HG03457 (cell line): Measurements from ENCODE around the gene GOLGA6L10.
"Not testable (repeated sequence)": the region's sequence is repeated elsewhere in the genome, so short reads cannot be mapped to it uniquely, and the experiment has no call there.

Source experiments
- ATAC-seq: cut with Tn5 transposase; IDR thresholded peaks from one replicate; pipeline ENCODE4 v1.9.1; 2021; ENCODE audit warnings: moderate number of reproducible peaks; ENCODE audit not compliant: unreplicated experiment

GOLGA6L10 gene, protein sequence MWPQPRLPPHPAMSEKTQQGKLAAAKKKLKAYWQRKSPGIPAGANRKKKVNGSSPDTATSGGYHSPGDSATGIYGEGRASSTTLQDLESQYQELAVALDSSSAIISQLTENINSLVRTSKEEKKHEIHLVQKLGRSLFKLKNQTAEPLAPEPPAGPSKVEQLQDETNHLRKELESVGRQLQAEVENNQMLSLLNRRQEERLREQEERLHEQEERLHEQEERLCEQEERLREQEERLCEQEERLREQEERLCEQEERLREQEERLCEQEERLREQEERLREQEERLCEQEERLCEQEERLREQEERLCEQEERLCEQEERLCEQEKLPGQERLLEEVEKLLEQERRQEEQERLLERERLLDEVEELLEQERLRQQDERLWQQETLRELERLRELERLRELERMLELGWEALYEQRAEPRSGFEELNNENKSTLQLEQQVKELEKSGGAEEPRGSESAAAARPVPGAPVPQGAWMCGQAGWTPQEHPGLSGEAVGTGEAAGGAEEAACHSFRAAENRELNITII

DNA sequence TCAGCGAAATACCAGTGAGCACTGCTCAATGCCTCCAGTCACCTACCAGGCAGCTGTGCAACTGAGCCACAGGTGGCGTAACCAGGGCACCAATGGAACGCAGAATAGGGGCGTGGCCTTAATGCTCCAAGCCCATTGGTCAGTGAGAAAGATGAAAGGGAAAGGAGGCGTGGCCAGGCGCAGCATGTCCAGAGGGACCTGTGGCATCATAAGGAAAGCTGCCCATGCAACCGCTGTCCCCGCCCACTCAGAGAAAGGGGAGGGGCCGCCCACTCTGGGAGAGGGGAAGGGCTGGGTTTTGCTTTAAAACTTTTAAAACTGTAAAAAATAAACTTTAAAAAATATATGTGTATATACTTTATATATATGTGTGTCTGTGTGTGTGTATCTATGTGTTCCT, at the start of gene GOLGA6L10:
Gene GOLGA6L10, minus strand, starts transcription at position 101 of the 400 bp plus-strand sequence. Its CDS starts 100 bp downstream, at position 1.
- ATAC-seq, result not testable (repeated sequence)

DNA sequence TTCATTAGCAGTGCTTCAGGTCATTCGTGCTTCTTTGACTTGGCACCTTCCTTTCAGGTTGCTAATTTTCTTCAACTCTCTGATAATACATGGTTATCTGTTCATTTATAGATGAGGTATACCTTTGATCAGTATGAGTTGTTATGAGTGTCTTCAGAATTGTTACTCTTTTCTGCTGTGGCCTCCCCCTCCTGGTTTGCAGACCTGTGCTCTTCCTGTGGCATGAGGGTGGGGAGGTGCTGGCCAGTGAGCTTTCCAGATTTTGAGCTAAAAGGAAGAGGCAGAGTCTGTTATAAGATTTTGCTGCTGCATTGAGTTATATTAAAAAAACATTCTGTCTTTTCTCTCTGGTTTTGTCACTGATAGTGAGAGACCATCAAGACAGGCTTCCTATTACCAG, 49.5 kb upstream of the GOLGA6L10 start:
- no peak for ATAC-seq

DNA sequence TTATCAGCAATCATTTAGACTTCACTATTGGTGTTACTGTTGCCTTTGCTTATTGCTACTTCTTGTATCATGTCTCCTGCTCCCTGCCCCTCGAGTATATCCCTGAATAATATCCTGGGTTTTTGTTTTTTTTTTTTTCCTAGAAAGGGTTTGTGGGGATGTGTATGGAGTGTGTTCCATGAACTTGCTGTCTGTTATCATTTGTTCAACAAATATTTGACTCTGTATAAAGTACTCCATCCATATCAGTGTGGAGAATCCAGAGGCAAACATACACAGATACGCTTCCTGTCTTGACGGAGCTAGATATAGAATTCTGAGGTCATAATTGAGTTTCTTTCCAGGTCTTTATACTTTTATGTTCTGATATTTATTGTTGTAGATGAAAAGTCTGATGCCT, 48.5 kb upstream of the GOLGA6L10 start:
- ATAC-seq, result no peak

DNA sequence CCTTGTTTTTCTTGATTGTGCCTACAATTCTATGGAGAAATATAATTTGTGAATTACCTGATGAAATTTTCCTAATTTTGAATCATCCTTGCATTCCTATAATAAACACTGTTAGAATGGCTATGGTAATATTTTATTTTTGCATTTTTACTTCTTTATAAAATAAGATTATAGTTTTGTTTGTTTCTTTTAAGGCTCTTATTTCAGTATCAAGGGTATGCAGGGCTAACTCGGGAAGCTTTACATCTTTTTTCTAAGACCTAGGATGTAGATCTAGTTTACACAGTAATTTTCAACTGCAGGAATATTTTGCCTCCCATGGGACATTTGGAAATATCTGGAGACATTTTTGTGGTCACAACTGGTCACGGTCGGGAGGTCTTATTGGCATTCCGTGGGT, 46.5 kb upstream of the GOLGA6L10 start:
- ATAC-seq, result not testable (repeated sequence)

DNA sequence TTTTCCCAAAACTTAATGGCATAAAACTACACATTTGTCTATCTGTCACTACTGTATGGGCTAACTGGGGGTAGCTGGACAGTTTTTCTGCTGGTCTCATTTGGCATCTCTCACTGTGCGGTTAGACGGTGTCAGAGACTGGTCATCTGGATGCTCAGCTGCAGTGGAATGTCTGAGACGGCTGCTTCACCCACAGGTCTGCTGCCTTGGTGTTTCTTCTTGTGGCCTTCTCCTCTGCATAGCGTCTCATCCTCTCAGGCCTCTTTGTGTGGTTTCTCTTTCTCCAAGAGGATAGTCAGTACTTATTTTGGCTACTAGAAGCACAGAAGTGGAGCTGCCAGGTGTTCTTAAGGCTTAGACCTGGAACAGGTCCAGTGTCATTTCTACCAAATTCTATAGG, 44.4 kb upstream of the GOLGA6L10 start:
- ATAC-seq, result no peak

DNA sequence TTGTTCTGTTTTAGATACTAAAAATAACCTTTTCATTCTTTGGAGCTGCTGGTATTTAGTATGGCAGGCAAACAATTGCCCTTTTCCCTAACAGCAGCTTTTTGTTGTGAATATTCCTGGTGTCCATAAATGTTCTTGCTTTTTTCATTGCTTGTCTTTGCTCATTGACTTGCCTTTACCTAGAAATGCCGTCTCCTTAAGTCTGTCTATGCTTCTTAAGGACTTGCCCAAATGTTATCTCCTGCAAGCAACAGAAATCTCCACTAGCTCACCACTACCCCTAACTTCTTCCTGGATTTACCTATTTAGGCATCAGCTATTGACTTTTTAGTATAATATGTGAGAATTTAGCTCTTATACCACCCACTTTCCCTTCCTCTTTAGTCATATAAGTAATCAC, 42.8 kb upstream of the GOLGA6L10 start:
- ATAC-seq, result not testable (repeated sequence)

DNA sequence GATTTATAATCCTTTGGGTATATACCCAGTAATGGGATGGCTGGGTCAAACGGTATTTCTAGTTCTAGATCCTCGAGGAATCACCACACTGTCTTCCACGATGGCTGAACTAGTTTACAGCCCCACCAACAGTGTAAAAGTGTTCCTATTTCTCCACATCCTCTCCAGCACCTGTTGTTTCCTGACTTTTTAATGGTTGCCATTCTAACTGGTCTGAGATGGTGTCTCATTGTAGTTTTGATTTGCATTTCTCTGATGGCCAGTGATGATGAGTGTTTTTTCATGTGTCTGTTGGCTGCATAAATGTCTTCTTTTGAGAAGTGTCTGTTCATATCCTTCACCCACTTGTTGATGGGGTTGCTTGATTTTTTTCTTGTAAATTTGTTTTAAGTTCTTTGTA, 40.9 kb upstream of the GOLGA6L10 start:
- not testable (repeated sequence) for ATAC-seq

DNA sequence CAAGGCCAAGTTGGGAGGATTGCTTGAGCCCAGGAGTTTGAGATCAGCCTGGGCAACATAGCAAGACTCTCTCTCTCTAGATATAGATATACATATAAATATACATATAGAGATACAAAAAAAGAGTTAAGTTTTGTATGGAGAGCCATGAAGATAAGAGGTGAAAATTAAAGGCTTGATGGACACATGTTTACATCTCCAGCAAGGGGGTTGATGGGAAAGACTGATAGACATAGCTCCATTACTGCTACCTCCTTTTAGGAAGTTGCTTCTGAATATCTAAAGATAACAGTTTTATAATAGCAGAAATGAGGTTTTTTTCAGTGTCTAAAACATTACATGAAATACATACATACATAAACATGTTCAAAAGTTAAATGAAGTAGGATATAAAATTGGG, 37.9 kb upstream of the GOLGA6L10 start:
- ATAC-seq, result not testable (repeated sequence)

DNA sequence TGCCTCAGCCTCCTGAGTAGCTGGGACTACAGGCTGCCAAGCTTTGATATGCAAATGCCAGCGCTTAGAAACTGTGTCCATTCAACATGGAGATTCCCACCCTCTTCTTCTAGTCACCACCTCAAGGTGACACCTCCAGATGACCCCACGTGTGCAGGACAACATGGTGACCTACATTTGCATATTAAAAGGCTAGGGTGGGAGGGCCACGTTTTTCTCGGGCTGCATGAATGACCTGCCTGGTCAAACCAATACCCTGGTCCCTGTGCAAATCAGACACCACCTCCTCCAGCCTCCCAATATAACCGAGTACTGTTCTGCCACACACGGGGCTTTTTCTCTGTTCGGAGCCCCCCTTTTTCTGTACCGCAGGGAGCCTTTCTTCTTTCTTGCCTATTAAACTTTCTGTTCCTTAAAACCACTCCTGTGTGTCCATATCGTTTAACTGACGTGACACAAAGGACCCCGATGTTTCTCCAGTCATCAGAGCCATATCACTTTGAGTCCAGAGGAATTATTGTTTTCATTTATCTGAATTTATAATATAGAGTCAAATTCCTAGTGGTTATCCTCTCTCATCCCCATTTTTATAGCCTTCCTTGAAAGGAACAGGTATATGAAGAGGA, 32.2 kb upstream of the GOLGA6L10 start:
- ATAC-seq, result not testable (repeated sequence)

DNA sequence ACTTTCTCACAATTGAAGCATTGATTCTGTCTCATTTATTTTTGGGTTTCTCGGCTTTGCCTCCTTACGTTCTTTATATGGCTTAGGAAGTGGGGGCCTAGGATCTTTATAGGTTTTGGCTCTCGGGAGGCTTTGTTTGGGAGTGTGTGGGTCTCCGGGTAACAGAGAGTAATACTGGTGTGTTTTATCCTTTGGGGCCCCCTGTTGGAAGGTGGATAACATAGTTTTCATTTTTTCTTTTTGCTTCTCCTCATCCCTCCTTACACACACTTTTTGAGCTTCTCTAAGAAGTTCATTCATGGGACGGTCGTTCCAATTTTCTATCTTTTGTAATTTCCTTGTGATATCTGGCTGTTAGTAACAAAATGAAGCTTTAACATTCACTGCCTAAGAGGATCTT, 30.3 kb upstream of the GOLGA6L10 start:
- not testable (repeated sequence) for ATAC-seq

DNA sequence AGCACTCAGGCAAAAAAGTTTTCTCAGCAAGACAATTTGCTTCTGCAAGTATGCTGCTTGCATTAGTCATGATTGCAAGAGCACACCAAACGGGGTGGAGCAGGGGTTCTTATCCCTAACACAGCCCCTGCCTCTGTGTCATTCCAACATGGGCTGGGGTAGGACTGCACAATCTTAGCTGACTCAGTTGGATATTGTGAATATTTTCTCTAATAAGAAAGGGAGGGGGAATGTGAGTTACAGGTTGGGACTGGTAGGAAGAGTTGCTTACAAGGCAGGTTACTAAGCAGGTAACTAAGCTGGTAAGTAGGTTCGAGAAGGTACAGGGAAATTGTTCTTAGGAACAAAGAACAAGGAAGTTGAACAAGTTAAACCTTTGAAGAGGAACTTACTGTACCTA, 24.4 kb upstream of the GOLGA6L10 start:
- not testable (repeated sequence) for ATAC-seq

DNA sequence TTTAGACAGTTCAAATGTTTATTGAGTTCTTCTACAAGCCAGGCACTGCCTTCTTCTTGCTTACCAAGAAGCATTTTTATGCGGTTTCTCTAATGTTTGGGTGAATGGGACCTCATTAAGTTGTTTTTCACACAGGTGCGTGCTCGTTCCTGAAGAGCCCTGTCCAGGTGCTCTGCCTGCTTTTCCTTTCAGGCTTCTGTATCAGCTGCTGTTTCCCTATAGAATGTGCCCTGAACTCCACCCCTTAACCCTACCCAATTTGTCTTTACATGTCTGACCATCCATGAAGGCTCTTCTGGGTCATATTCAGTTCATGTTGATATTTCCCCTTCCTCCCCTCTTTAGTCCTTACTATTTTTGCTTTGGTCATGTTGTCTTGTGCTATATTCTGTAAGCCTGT, 22.4 kb upstream of the GOLGA6L10 start:
- ATAC-seq, result no peak

DNA sequence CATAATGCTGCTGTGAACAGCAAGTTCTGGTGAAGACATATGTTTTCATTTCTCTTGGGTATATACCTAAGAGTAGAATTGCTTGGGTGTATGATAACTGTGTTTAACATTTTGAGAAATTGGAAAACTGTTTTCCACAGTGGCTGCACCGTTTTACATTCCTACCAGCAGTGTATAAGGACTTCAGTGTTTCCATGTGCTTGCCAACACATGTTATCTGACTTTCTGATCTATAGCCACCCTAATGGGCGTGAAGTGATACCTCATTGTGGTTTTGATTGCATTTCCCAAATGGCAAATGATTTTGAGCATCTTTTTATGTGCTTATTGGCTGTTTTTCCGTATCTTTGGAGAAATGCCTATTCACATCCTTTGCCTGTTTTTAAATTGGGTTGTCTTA, 18.5 kb upstream of the GOLGA6L10 start:
- ATAC-seq, result not testable (repeated sequence)

DNA sequence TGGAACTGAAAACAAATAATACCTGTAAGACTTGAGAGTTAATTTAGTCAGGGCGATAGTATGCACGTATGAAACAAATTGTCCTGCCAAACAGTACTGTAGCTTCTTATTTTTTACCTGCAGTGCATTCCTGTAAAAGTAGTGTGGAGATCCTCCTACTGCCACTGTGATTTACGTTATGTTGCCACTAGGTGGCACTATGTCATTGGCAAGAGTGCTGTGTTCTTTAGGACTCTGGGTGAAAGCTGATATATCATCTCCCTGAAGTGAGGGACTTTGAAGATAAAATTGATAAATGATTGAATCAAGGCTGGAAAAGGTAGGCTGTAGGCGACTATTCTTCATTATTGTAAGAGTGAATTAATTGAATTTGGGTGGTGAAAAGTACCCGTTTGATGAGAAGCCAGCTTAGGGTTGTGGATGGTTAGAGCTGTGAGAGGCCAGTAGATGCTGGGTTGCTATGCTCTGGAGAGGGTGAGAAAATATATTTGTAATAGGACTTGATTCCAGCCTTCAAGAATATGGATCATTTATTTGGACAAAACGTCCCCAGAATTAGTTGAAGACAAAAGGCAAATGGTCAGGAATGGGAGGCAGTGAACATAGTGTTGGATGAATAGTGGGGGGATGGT, 16.5 kb upstream of the GOLGA6L10 start:
- peak; percentile 94 for ATAC-seq

DNA sequence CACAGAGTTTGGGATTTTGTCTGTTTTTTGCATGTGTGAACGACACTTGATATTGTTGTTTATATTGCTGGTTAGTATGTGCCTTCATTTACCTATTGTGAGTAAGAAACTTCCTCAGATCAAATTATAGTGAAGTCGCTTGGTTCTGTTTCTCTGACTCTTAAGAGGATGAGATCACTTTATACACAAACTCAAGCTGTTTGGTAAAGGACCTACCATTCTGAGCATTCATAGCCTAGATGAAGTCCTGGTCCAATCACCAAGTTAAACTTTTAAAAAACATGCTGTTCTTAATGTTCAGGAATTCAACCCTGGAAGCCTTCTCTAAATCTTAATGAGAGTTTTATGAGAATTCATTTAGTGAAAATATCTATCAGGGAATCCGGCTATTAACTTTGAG, 15.3 kb upstream of the GOLGA6L10 start:
- ATAC-seq, result not testable (repeated sequence)

DNA sequence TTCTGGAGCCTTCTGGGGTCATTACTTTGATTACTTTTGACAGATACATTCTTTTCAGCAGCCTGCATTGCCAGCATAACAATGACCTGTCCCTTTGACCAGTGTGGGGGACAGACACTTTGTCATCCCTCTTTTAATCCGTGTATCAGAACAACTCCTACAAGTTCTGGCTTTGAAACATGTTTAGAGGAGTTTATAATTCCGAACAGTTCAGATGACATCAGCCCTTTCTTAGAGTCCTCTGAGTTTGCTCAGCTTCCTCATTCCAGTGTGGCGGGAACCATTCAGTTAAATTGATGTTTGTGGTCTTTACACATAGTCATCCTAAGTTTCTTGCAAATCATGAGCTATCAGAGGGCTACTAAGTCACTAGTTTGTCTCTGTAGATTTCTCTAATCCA, 13.5 kb upstream of the GOLGA6L10 start:
- ATAC-seq, result not testable (repeated sequence)

DNA sequence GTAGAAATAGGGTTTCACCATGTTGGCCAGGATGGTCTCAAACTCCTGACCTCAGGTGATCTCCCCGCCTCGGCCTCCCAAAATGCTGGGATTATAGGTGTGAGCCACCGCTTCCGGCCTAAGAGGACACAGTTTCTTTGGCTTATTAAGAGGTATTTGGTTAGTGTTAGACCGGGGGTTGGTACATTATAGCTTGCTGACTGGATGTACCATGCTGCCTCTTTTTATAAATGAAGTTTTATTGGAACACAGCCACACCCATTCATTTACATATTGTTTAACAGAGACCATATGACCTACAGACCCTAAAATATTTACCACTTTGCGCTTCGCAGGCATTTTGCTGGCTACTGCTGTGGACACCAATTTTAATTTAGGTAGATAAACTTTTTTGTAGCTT, 11.3 kb upstream of the GOLGA6L10 start:
- ATAC-seq, result not testable (repeated sequence)

DNA sequence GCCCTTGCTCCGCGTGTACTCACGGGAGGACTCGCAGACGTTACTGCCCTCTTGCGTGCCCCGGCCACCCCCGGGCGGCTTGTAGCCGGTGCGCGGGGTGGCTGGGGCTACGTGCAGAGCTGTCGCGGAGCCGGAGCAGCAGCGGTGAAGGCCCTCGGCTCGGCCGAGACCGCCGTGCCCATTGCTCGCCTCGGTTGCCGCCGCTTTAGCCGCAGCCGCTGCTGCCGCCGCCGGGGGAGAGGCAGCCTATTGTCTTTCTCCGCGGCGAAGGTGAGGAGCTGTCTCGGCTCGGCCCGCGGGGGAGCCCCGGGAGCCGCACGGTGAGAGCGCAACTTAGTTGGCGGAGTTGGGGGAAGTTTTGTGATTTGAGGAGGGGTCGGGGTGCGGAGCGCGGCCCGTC, 5.8 kb upstream of the GOLGA6L10 start:
- not testable (repeated sequence) for ATAC-seq

DNA sequence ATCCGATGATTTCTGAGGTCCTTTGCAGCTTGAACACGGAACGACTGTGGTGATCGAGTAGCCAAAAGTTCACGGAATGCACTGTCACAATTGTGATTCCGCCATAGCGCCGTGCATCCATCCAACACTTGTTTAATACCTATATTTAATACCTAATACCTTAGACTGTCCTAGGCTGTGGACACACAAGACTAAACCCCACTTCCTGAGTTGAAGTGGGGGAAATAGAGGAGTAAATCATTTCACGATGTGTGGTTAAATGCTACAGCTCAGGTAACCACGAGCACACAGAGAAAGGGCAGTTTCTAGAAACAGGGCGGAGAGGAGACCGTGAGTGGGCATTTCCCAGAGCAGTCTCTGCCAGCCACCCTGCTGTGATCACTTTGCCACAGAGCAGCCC, 5.3 kb upstream of the GOLGA6L10 start:
- not testable (repeated sequence) for ATAC-seq

DNA sequence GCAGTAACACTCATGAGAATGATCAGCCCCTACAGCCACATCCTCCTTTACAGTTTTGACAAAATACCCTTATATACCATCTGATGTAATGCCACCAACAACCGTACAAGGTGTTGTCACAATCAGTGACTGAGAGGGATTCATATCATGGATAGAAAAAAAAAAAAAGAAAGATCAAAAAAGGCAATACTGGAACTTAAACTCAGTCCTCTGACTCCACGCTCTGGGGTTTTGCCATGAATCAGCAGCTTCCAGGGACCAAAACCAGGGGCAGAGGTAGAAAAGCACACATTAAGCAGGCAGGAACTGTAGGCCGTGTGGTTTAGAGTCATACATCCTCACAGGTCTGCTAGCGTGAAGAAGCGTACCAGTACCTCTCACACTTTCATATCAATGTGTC, 1.6 kb downstream of the GOLGA6L10 start:
- ATAC-seq, result not testable (repeated sequence)

DNA sequence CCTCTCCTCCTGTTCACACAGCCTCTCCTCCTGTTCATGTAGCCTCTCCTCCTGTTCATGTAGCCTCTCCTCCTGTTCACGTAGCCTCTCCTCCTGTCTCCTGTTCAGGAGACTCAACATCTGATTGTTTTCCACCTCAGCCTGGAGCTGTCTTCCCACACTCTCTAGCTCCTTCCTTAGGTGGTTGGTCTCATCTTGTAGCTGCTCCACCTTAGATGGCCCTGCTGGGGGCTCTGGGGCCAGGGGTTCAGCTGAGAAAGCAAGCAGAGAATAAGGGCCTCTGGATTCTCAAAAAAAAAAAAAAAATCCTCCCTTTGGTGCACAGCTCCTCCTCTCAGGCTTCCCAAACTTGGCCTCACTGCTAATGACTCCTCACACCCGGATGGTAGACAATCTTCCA, 4.1 kb downstream of the GOLGA6L10 start:
- not testable (repeated sequence) for ATAC-seq

DNA sequence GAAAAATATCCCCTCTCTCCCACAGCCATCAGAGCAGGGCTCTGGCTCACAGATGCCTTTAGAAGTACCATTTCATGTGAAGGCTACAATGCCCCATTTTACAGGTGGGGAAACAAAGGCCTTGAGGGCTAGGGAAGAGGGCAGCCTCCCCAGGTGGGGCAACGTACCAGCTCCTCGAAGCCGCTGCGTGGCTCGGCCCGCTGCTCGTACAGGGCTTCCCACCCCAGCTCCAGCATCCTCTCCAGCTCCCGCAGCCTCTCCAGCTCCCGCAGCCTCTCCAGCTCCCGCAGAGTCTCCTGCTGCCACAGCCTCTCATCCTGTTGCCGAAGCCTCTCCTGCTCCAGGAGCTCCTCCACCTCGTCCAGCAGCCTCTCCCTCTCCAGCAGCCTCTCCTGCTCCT, 4.9 kb downstream of the GOLGA6L10 start:
- ATAC-seq, result not testable (repeated sequence)
